HG02571 (cell line): Measurements from ENCODE around the gene NCKAP5L.
"Not testable (repeated sequence)": the region's sequence is repeated elsewhere in the genome, so short reads cannot be mapped to it uniquely, and the experiment has no call there.

Experiments
- ATAC-seq: cut with Tn5 transposase; IDR thresholded peaks from one replicate; pipeline ENCODE4 v1.9.1; 2021; ENCODE audit warnings: mild to moderate bottlenecking, moderate library complexity; ENCODE audit not compliant: unreplicated experiment

The NCKAP5L gene

DNA sequence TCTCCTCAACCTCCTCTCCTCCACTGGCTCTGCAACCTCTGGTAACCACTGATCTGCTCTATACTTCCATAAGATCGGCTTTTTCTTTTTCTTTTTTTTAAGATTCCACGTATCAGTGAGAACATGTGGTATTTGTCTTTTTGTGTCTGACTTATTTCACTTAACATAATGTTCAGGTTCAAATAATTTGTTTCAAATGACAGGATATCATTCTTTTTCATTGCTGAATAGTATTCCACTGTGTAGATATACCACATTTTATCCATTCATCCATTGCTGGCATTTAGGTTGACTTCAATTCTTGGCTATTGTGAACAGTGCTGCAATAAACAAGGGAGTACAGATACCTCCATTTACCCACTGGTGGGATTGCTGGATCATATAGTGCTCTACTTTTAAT is 40.5 kb downstream of the NCKAP5L start:
- ATAC-seq: no peak

DNA sequence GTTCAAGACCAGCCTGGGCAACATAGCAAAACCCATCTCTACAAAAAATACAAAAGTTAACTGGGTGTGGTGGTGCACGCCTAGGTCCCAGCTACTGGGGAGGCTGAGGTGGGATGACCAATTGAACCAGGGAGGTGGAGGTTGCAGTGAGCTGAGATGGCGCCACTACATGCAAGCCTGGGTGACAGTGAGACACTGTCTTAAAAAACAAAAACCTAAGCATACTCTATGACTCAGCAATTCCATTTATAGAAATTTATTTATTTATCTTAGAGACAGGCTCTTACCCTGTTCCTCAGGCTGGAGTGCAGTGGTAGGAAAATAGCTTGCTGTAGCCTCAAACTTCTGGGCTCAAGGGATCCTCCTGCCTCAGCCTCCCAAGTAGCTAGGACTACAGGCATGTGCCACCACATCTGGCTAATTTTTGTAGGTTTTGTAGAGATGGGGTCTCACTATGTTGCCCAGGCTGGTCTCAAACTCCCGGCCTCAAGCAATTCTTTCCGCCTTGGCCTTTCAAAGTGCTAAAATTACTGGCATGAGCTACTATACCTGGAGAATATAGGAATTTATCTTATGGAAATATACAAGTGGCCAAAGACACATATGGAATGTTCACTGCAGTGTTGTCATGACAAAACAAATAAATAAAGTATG is 43.3 kb downstream of the NCKAP5L start:
- no peak for ATAC-seq

- ATAC-seq: no peak
Measured at GRCh38 chr12:49783917-49784676, 44.1 kb downstream of the NCKAP5L start.

DNA sequence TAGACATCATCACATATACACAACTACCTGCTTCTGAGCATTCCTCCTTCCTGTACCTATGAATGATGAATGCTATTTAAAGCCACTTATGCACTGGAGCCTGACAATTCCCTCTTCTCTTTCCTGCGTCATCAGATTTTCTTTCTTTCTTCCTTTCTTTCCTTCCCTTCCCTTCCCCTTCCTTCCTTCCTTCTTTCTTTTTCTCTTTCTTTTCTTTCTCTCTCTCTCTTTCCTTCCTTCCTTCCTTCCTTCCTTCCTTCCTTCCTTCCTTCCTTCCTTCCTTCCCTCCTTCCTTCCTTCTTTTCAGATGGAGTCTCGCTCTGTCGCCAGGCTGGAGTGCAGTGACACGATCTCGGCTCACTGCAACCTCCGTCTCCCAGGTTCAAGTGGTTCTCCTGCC is 47.3 kb downstream of the NCKAP5L start:
- ATAC-seq: not testable (repeated sequence)

GRCh38 chr12:49779581-49779980 is 48.6 kb downstream of the NCKAP5L start:
- ATAC-seq: no peak

DNA sequence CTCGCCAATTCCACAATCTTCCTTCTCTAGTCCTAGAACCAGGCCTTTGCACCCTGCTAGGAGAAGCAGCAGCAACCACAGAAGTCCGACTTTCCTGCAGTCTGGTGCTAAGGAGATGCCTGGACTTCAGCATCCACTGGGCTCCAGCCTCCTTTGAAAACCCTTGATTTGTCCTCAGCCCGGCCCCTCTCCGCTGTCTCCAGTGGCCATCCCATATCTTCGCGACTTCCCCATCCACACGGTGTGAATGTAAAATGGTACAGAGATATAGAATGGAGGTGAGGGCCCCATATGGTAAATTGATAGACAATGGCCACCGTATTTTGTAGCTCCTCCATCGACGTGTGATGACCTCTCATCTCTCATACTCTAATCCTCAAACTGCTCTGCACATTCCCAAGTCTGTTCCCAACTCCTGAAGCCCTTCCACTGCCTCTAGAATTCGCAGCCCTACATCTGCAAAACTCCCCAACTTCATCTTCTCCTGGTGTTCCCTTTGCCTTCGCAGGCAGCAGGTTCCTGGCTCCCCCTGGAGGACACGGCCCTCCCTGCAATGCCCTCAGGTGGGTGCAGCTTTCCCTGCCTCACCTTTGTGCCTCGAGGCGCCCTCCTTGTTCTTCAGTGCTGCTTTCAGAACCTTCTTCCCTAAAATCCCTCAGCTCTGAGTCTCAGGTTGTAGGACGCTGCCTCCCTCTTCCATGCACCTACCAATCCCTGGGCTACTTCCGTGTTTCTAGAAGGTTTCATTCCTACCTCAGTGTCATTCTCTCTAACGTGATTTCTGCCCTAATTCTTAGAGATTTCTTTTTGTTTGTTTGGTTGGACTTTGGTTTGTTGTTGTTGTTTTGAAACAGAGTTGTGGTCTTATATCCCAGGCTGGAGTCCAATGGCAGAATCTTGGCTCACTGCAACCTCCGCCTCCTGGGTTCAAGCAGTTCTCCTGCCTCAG is 50.1 kb downstream of the NCKAP5L start:
- ATAC-seq: no peak

DNA sequence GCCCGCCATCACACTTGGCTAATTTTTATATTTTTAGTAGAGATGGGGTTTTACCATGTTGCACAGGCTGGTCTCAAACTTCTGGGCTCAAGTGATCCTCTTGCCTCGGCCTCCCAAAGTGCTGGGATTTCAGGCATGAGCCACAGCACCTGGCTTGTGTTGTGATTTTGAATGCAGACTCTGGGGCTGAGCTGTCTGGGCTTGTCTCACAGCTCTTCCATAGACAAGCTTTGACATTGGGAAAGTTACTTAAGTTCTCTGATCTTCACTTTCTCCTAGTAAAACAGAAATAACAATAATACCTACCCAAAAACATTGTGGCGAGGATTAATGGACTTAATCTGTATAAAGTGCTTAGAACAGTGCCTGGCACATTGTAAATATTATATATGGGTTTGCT is 50.9 kb downstream of the NCKAP5L start:
- no peak for ATAC-seq

GRCh38 chr12:49776858-49777257 is 51.4 kb downstream of the NCKAP5L start:
- no peak for ATAC-seq

DNA sequence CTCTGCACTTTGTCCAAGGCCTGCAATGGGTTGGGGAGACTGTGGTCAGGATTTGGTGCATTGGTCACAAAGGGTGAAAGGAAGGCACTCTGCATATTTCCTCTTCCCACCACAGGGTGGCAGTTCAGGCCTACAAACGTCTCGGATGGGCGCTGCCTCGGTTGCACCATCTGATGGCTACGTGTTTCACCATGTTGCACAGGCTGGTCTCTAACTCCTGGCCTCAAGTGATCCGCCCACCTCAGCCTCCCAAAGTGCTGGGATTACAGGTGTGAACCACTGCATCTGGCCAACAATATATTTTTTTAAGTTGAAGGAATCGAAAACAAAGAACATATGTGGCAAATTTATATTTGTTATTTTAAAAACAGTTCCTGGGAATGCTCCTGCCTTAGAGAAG is 51.8 kb downstream of the NCKAP5L start:
- ATAC-seq: no peak

DNA sequence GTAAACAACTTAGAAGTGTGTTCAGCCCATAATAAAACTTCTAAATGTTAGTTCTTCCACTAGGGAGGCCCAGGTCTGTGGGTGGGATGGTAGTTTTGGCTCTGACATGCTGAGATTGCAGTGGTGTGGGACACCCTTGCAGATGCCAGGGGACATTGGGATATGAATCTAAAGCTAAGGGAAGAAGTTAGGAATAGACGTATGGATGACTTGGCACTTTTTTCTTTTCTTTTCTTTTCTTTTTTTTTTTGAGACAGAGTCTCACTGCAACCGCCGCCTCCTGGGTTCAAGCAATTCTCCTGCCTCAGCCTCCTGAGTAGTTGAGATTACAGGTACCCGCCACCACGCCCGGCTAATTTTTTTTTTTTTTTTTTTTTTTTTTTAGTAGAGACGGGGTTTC is 55.1 kb downstream of the NCKAP5L start:
- ATAC-seq: not testable (repeated sequence)

DNA sequence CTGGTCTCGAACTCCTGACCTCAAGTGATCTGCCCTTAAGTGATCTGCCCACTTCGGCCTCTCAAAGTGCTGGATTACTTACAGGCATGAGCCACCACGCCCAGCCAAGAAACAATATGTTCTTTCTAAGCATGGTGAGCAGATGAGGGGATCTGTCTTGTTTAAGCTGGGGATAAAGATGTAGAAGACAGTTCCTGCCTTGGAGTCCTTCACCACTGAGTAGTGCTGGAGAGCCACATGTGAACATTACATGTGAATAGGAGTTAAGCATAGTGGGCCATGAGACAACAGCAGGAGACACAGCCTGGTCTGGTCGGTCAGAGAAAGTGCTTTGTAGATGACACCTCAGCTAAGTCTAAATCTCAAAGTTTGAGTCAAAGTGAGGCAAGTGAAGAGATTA is 60.9 kb downstream of the NCKAP5L start:
- no peak for ATAC-seq

DNA sequence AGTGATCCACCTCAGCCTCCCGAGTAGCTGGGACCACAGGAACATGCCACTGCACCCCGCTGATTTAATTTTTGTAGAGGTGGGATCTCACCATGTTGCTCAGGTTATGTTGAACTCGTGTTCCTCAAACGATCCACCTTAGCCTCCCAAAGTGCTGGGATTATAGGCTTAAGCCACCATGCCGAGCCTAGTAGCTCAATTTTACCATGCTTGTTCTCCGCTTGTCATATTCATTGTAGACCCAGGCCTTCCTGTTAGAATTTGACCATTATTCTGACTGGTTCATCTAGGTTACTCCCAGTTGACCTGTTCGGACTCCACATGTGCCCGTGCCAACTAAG is 62.1 kb downstream of the NCKAP5L start:
- no peak for ATAC-seq

DNA sequence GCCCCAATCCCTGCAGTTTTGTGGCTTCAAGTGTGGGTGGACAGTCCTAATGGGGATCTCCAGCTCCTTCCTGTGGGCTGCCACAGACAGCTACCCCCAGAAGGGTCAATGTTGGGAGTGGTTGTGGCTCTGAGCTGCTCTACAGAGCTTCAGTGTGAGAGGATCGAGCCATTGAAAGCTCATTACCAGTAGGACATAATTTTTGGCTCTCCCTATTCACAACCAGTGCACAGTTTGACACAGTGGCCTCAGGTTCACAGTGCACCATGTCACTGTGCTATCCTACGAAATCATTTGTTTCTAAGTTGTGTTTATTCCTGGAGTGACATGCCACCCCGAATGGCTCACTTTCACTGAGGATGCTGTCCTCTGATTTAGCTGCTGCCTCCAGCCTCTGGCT is 64.1 kb downstream of the NCKAP5L start:
- no peak for ATAC-seq

GRCh38 chr12:49763006-49763591 is 65.1 kb downstream of the NCKAP5L start:
- no peak for ATAC-seq

- no peak for ATAC-seq
Measured at GRCh38 chr12:49762468-49762847, 65.8 kb downstream of the NCKAP5L start.

DNA sequence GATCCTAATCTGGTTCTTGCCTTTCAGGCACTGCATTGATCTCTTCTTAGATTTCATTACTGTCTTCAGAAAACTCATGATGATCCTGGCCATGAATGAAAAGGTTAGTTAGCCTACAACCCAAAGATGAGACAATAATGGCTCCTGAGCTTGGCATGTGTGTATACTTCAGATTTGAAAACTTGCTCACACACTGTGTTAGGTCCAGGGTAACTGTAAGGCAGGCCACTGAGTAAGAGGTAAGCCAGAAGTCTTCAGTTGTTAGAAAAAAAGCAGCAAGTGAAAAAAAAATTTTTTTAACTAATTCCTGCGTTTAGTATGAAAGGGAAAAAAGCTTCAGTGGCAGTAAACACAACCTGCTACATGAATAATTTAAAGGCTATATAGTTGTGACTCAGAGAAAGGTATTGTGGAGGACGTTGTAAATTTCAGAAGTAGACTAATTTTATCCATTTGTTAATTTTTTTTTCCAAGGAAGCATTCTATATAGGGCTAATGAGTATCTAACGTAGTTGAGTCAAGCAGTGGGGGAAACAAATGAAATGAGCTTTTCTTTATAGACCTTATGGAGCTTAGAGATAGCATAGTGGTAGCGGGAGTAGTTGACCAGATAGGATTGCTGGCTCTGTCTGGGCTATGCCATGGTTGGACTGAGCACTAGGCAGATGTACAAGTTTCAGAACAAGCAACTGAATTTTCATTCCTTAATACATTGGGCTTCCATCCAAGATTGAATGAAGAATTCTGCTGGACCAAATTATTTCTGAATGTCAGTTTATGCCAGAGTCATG is 66.3 kb downstream of the NCKAP5L start:
- no peak for ATAC-seq

DNA sequence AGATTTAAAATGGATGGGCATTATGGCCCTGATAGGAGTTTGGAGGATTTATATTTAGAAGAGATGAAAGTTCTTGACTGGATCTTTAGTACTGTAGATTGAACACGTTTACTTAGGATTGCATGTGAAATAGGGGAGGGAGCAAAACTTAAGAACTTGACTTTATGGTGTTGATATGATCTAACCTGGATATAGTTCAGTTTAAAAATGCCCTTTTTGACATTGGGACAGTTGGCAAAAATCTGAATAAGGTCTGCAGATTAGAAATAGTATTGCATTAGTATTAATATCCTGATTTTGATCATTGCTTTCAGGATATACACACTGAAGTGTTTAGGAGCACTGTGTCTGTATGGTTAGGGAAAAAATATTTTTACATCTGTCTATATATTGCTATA is 77.2 kb downstream of the NCKAP5L start:
- ATAC-seq: no peak

DNA sequence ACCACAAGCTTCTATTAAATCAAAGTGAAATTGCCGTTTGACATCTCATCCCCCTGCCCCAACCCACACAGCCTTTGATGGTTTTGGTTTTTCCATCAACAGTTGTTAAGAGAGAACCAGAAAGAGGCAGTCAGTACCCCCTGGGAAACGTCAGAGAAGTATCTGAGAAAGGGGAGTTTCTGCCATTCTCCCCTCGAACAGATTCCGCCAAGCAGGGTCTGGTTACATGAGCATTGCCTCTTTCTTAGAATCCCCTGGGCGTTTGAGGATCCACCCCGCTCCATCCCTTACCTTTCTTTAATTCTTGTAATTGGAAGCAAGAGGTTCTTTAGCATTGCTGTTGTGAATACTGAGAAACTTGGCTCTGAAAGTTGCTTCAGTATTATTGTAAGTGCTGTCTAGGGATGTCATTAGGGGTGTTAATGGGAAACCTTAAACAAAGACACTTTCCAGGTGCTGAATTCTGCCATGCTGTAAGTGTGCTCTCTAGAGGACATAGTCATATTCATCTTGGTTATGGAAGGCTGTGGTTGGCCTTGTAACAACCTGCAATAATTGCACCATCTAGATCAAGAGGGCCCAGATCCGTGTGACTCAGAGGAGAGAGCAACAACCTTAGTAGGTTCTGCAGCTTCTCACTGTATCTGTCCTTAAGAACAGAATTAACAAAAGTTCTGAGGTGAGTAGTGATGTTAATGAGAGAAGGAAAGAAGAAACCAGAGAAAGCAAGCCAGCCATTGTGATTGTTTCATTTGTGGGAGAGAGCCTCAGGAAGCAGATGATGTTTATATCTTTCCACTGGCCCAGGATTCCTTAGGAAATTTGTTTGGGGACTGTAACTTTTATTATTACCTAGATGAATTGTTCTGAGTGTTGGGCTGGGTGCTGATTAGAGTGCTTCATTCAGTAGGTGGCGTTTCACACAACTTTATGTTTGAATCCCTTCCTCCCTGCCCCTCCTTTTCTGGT is 77.9 kb downstream of the NCKAP5L start:
- ATAC-seq: no peak

GRCh38 chr12:49748800-49749199 is 79.4 kb downstream of the NCKAP5L start:
- ATAC-seq: no peak
